ENCODE data around the gene ATP1B3.

DNA sequence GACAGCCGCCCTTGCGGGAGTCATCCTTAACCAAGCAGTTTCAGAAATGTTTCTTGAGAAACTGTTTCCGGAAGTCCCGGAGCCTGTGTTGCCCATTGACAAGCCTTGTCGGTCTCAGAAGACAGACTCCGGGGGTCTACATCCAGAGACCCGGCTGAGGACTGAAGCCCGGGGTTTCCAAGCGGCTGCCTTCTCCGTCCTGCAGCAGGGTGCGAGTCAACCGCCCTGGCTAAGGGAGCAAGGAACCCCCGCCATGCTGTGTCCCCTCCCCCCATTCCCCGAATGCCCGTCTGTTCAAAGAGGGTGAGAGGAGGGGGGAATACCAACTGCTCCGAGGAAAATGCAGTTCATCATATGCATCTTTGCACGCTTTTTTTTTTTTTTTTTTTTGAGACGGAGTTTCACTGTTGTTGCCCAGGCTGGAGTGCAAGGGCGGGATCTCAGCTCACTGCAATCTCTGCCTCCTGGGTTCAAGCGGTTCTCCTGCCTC is 61.6 kb downstream of the ATP1B3 start:
- TF ChIP-seq POLR2A (IDR thresholded peaks at IDR 0.05; ENCODE audit: low read length) (no peak), GATA1 (IDR thresholded peaks at IDR 0.05; ENCODE audit: low read depth, low read length) (no peak)
